Fibroblast of lung (primary cell): Measurements from ENCODE around the gene DIAPH3. TPM values are rescaled to one million over a fixed set of nuclear protein-coding genes. Genes with fewer than 3 reads are reported as not detected.
A peak's percentile ranks its signal among the peaks of the same experiment; 100 is the strongest.

Source experiments
- DNase-seq, 2 donors: peaks; one replicate each; pipeline versions ENCODE4 v3.0.0 to v3.0.0-alpha.2; 2010; ENCODE audit warnings: low read depth in 2 of 2
- H2AFZ ChIP-seq: 2 replicates; pipeline ENCODE4 v1.5.1; 2012; ENCODE audit warnings: low read length, control low read depth, inconsistent platforms
- H3K27ac ChIP-seq: 2 replicates; pipeline ENCODE4 v1.5.1; 2011; ENCODE audit warnings: low read length, control low read depth; ENCODE audit not compliant: insufficient read depth
- H3K27me3 ChIP-seq: 2 replicates; pipeline ENCODE4 v1.5.1; 2011; ENCODE audit warnings: mild to moderate bottlenecking, low read length; ENCODE audit not compliant: control insufficient read depth, insufficient read depth
- H3K36me3 ChIP-seq: 2 replicates; pipeline ENCODE4 v1.5.1; 2011; ENCODE audit warnings: low read length; ENCODE audit not compliant: control insufficient read depth, insufficient read depth
- H3K4me1 ChIP-seq: 2 replicates; pipeline ENCODE4 v1.5.1; 2011; ENCODE audit warnings: low read length; ENCODE audit not compliant: control insufficient read depth, insufficient read depth; ENCODE audit errors: extremely low read depth
- H3K4me2 ChIP-seq: 2 replicates; pipeline ENCODE4 v1.5.1; 2011; ENCODE audit warnings: low read length, control low read depth; ENCODE audit not compliant: insufficient read depth; ENCODE audit errors: extremely low read depth
- H3K4me3 ChIP-seq, 4 experiments: fragments of 200-600 bp in 1 of 4; sonication (generic) in 1 of 4; replicated peaks in 1 of 4; 2 replicates each; pipeline ENCODE4 v1.5.1; 2011 to 2016; ENCODE audit warnings: low read length in 4 of 4, low read depth in 3 of 4, mild to moderate bottlenecking in 3 of 4, control low read depth in 2 of 4, inconsistent platforms in 1 of 4, mixed read lengths in 1 of 4; ENCODE audit not compliant: insufficient read depth in 1 of 4; ENCODE audit errors: control extremely low read depth in 1 of 4
- H3K79me2 ChIP-seq: 2 replicates; pipeline ENCODE4 v1.5.1; 2012; ENCODE audit warnings: mild to moderate bottlenecking, low read length, inconsistent platforms; ENCODE audit not compliant: control insufficient read depth, insufficient read depth
- H3K9ac ChIP-seq: 2 replicates; pipeline ENCODE4 v1.5.1; 2011; ENCODE audit warnings: mild to moderate bottlenecking, low read length, control low read depth; ENCODE audit not compliant: insufficient read depth
- H3K9me3 ChIP-seq: 2 replicates; pipeline ENCODE4 v1.5.1; 2012; ENCODE audit warnings: low read depth, low read length; ENCODE audit not compliant: control insufficient read depth, insufficient read depth
- H4K20me1 ChIP-seq: 2 replicates; pipeline ENCODE4 v1.5.1; 2011; ENCODE audit warnings: low read length; ENCODE audit not compliant: control insufficient read depth, insufficient read depth; ENCODE audit errors: extremely low read depth
- CTCF ChIP-seq, 2 donors: IDR thresholded peaks in 1 of 2; conservative IDR thresholded peaks in 1 of 2; 1 replicate in 1 of 2; 2 replicates in 1 of 2; pipeline ENCODE4 v1.5.1; 2011 to 2012; ENCODE audit warnings: low read length in 2 of 2, control low read depth in 1 of 2, inconsistent platforms in 1 of 2, low read depth in 1 of 2, mild to moderate bottlenecking in 1 of 2
- EZH2 ChIP-seq: IDR thresholded peaks from 2 replicates; pipeline ENCODE4 v1.5.1; 2012; ENCODE audit warnings: low read length, control low read depth, mild to moderate bottlenecking; ENCODE audit errors: missing control alignments
- polyA plus RNA-seq, 2 donors: library from polyadenylated mRNA; depleted of rRNA in 1 of 2; stranded (reverse) in 1 of 2; unstranded in 1 of 2; fragments of >200 nt; gene quantifications; 2 replicates each; pipeline ENCODE4 v1.2.1, GENCODE V29; 2011 to 2012; ENCODE audit warnings: missing spikeins in 1 of 2
- total RNA-seq: library from RNA; depleted of rRNA; stranded (reverse); fragments of >200 nt; gene quantifications from 2 replicates; pipeline ENCODE4 v1.2.1, GENCODE V29; 2014

DIAPH3 gene
- total and polyA plus RNA-seq, 2 donors (not counting 1 experiment from before 2014, with no cell fraction given): 5.9 to 10.9 TPM

DNA sequence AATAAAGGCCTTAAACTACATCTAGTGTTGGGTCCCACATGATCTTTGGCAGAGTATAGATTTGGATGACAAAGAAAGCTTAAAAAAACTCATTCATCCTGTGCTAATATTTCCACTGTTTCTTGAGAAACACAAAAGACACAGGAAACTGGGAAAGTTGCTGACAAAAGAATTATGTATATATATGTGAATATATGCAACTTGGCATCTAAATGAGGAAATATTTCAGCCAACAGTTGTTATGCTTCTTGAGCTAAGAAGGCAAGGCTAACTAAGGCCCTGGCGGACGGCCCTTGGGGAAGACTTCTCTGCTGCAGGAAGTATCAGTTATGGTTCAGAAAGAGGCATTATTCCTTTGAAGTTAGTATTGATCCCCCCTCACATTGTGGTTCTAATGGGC, 491.8 kb downstream of the DIAPH3 start:
- H3K4me2 ChIP-seq: no peak overlapping the region
- no peak overlapping the region for H3K4me3 ChIP-seq
- DNase-seq: peak in 1 of 2 donors; percentile 26
- H4K20me1 ChIP-seq: no peaks in the 10 kb centered on the region
- H3K9me3 ChIP-seq: no peaks in the 10 kb centered on the region
- H3K4me1 ChIP-seq: no peaks in the 10 kb centered on the region
- H3K9ac ChIP-seq: no peak overlapping the region
- H3K27me3 ChIP-seq: no peaks in the 10 kb centered on the region
- H3K79me2 ChIP-seq: no peaks in the 10 kb centered on the region
- no peak overlapping the region for H3K27ac ChIP-seq
- no peak for TF ChIP-seq CTCF (conservative IDR thresholded peaks at IDR 0.05 in 1 of 2, IDR thresholded peaks at IDR 0.05 in 1 of 2; ENCODE audit: low read depth in 1 of 2, low read length in 2 of 2)
- TF ChIP-seq EZH2: no peak
- H2AFZ ChIP-seq: no peak overlapping the region
- H3K36me3 ChIP-seq: no peaks in the 10 kb centered on the region

DNA sequence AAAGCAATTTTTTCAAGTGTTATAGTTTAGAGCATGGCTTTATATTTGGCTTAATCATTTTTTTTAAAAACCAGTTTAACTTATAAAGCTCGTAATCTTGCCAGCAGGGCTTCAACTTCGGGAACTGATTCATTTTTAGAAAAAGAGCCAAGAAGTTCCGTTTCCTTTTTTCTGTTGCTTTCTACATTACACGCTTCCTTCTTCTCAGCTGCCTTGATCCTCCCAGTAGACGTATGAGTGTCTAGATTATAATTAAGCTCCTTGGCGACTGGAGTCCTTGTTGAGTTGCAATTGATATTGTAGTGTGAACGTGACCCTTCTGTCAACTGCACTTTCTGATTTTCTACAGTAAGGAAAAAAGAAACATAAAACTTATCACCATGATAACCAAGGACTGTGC, 497.2 kb downstream of the DIAPH3 start:
- no peaks in the 10 kb centered on the region for H3K79me2 ChIP-seq
- H2AFZ ChIP-seq: peak overlapping the region; percentile 77
- no peak overlapping the region for H3K27ac ChIP-seq
- no peaks in the 10 kb centered on the region for H4K20me1 ChIP-seq
- H3K4me3 ChIP-seq: no peak overlapping the region
- TF ChIP-seq EZH2: no peak
- TF ChIP-seq CTCF (conservative IDR thresholded peaks at IDR 0.05 in 1 of 2, IDR thresholded peaks at IDR 0.05 in 1 of 2; ENCODE audit: low read depth in 1 of 2, low read length in 2 of 2): no peak
- no peak overlapping the region for H3K9ac ChIP-seq
- no peaks in the 10 kb centered on the region for H3K27me3 ChIP-seq
- H3K36me3 ChIP-seq: no peaks in the 10 kb centered on the region
- H3K4me2 ChIP-seq: peak overlapping the region; percentile 20
- H3K9me3 ChIP-seq: no peaks in the 10 kb centered on the region
- H3K4me1 ChIP-seq: no peaks in the 10 kb centered on the region
- peak; percentile 3 to 44 for DNase-seq

DNA sequence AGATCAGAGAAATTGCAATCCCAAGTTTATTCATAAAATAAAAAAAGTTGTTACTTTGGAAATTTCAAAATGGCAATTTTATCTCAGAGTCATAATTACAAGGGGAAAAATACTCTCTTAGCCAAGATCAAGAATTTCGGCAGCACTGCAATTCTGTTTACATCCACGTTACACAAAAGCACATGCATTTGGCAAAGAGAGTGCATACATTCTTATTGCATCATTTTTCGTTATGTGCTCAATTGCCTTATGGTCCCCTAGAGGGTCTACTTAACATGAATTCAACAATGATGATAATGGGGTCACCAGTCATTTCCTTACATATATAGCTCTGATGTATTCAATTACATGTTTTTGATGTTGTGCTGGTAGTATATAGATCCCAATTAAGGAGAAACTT, 498.0 kb downstream of the DIAPH3 start:
- Histone ChIP-seq H4K20me1 (no peaks in the 10 kb centered on the region), H2AFZ (peak overlapping the region; percentile 9), H3K27ac (no peak overlapping the region), H3K79me2 (no peaks in the 10 kb centered on the region), H3K9ac (no peak overlapping the region), H3K4me2 (no peak overlapping the region), H3K27me3 (no peaks in the 10 kb centered on the region), H3K4me3 (no peak overlapping the region), H3K36me3 (no peaks in the 10 kb centered on the region), H3K4me1 (no peaks in the 10 kb centered on the region), H3K9me3 (no peaks in the 10 kb centered on the region)
- TF ChIP-seq EZH2 (no peak), CTCF (conservative IDR thresholded peaks at IDR 0.05 in 1 of 2, IDR thresholded peaks at IDR 0.05 in 1 of 2; ENCODE audit: low read depth in 1 of 2, low read length in 2 of 2) (no peak)
- DNase-seq: peak in 1 of 2 donors; percentile 72
